ENCODE data around the gene PRKCA.
"Not testable (repeated sequence)": the region's sequence is repeated elsewhere in the genome, so short reads cannot be mapped to it uniquely, and the experiment has no call there.

Gene PRKCA

GRCh38 chr17:66326476-66327047 is 24.1 kb downstream of the PRKCA start:
- DNase-seq (ENCODE audit: low read depth) = no peak

- no peak for DNase-seq (ENCODE audit: low read depth)
These were observed 28.2 kb downstream of the PRKCA start for GRCh38 chr17:66330646-66331037.

GRCh38 chr17:66331038-66331816 is 28.8 kb downstream of the PRKCA start:
- no peak for DNase-seq (ENCODE audit: low read depth)

GRCh38 chr17:66335797-66336196 is 33.4 kb downstream of the PRKCA start:
- DNase-seq (ENCODE audit: low read depth) = no peak

- DNase-seq (ENCODE audit: low read depth) = no peak
These were observed 34.9 kb downstream of the PRKCA start for GRCh38 chr17:66337268-66337667.

- no peak for DNase-seq (ENCODE audit: low read depth)
These were observed 35.6 kb downstream of the PRKCA start for GRCh38 chr17:66337866-66338485.

- DNase-seq (ENCODE audit: low read depth) = no peak
These were observed 36.5 kb downstream of the PRKCA start for GRCh38 chr17:66338937-66339336.

GRCh38 chr17:66339561-66339960 is 37.1 kb downstream of the PRKCA start:
- DNase-seq (ENCODE audit: low read depth) = no peak

GRCh38 chr17:66340720-66341119 is 38.3 kb downstream of the PRKCA start:
- DNase-seq (ENCODE audit: low read depth) = no peak

GRCh38 chr17:66341462-66341861 is 39.0 kb downstream of the PRKCA start:
- no peak for DNase-seq (ENCODE audit: low read depth)

GRCh38 chr17:66342263-66342662 is 39.9 kb downstream of the PRKCA start:
- not testable (repeated sequence) for DNase-seq (ENCODE audit: low read depth)

- no peak for DNase-seq (ENCODE audit: low read depth)
These were observed 41.2 kb downstream of the PRKCA start for GRCh38 chr17:66343531-66344078.

- DNase-seq (ENCODE audit: low read depth) = no peak
These were observed 42.1 kb downstream of the PRKCA start for GRCh38 chr17:66344473-66344872.

GRCh38 chr17:66345264-66345663 is 42.9 kb downstream of the PRKCA start:
- DNase-seq (ENCODE audit: low read depth) = no peak

- DNase-seq (ENCODE audit: low read depth) = not testable (repeated sequence)
These were observed 43.7 kb downstream of the PRKCA start for GRCh38 chr17:66345949-66346638.

- DNase-seq (ENCODE audit: low read depth) = no peak
These were observed 45.5 kb downstream of the PRKCA start for GRCh38 chr17:66347661-66348514.

- DNase-seq (ENCODE audit: low read depth) = peak; percentile 31
These were observed 46.3 kb downstream of the PRKCA start for GRCh38 chr17:66348584-66349165.

GRCh38 chr17:66349521-66350254 is 47.3 kb downstream of the PRKCA start:
- DNase-seq (ENCODE audit: low read depth) = no peak

- DNase-seq (ENCODE audit: low read depth) = not testable (repeated sequence)
These were observed 48.2 kb downstream of the PRKCA start for GRCh38 chr17:66350576-66350975.

- DNase-seq (ENCODE audit: low read depth) = no peak
These were observed 48.6 kb downstream of the PRKCA start for GRCh38 chr17:66351033-66351432.
